ENCODE measurements around the gene EHMT2. TPM values are rescaled to one million over a fixed set of nuclear protein-coding genes. Genes with fewer than 3 reads are reported as not detected.
"Not testable (repeated sequence)": the region's sequence is repeated elsewhere in the genome, so short reads cannot be mapped to it uniquely, and the experiment has no call there.

Gene EHMT2
- polyA plus RNA-seq, 3 donors: 9.9 to 52.8 (median 16.0) TPM

GRCh38 chr6:31838968-31839367 lies 58.5 kb downstream of the EHMT2 start:
- Mint-ChIP-seq H3K4me3 (no peak overlapping the region), H3K9me3 (no peaks in the 10 kb centered on the region), H3K36me3 (peaks cover 36 to 62% of the 10 kb centered on the region in 2 donors), H3K4me1 (peaks cover 31% of the 10 kb centered on the region), H3K27ac (peak overlapping the region in 1 of 7 donors; percentile 8), H3K27me3 (ENCODE audit: low read depth in 3 of 3) (no peaks in the 10 kb centered on the region)
- Histone ChIP-seq H3K79me2 (ENCODE audit: insufficient read depth, low read length) (peaks cover 47% of the 10 kb centered on the region), H3K4me2 (replicated peaks; ENCODE audit: extremely low read depth, low read length, poor library complexity, severe bottlenecking) (no peak overlapping the region), H3K4me1 (ENCODE audit: control insufficient read depth in 1 of 2, insufficient read depth in 2 of 2, low read length in 2 of 2) (peaks cover 30 to 40% of the 10 kb centered on the region in 2 donors), H3K9ac (ENCODE audit: insufficient read depth, low read length, poor library complexity, severe bottlenecking) (no peak overlapping the region), H3K9me3 (replicated peaks in 1 of 2; ENCODE audit: control insufficient read depth in 1 of 2, insufficient read depth in 1 of 2, low read length in 2 of 2) (no peaks in the 10 kb centered on the region), H3K4me3 (replicated peaks in 1 of 3; ENCODE audit: low read depth in 2 of 3, low read length in 3 of 3) (no peak overlapping the region), H4K20me1 (ENCODE audit: insufficient read depth, low read length) (peaks cover 51% of the 10 kb centered on the region), H2AFZ (ENCODE audit: insufficient read depth, low read depth, low read length, poor library complexity, severe bottlenecking) (no peak overlapping the region), H3K36me3 (replicated peaks in 1 of 2; ENCODE audit: control insufficient read depth in 1 of 2, insufficient read depth in 2 of 2, low read length in 2 of 2) (peaks cover 38 to 47% of the 10 kb centered on the region in 2 donors), H3K27me3 (ENCODE audit: control insufficient read depth in 2 of 2, insufficient read depth in 2 of 2, low read length in 2 of 2) (no peaks in the 10 kb centered on the region), H3K27ac (ENCODE audit: low read depth in 1 of 2, low read length in 2 of 2) (no peak overlapping the region)
- TF ChIP-seq, protein P1, sequence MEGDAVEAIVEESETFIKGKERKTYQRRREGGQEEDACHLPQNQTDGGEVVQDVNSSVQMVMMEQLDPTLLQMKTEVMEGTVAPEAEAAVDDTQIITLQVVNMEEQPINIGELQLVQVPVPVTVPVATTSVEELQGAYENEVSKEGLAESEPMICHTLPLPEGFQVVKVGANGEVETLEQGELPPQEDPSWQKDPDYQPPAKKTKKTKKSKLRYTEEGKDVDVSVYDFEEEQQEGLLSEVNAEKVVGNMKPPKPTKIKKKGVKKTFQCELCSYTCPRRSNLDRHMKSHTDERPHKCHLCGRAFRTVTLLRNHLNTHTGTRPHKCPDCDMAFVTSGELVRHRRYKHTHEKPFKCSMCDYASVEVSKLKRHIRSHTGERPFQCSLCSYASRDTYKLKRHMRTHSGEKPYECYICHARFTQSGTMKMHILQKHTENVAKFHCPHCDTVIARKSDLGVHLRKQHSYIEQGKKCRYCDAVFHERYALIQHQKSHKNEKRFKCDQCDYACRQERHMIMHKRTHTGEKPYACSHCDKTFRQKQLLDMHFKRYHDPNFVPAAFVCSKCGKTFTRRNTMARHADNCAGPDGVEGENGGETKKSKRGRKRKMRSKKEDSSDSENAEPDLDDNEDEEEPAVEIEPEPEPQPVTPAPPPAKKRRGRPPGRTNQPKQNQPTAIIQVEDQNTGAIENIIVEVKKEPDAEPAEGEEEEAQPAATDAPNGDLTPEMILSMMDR (IDR thresholded peaks at IDR 0.05): no peak
- WGBS (ENCODE audit: insufficient coverage): 100% methylated on average over 2 of the region's 3 CpGs
- DNase-seq: no peak
- intact Hi-C loops (cut with micrococcal nuclease): loop anchor here (10.0 kb wide), 2 partner anchors 114 to 294 kb away; partner anchors contain the start of genes ATP6V1G2 (in 1 of the 2), DDAH2 (in 1 of the 2), DDX39B (in 1 of the 2) and LY6G6C (in 1 of the 2)

DNA sequence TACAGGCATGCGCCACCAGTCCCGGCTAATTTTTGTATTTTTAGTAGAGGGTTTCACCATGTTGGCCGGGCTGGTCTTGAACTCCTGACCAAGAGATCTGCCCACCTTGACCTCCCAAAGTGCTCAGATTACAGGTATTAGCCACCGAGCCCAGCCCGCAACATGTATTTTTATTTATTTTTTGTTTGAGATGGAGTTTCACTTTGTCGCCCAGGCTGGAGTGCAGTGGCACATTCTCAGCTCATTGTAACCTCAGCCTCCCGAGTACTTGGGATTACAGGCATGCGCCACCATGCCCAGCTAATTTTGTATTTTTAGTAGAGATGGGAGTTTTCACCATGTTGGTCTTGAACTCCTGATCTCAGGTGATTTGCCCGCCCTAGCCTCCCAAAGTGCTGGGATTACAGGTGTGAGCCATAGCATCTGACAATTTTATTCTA lies 59.4 kb downstream of the EHMT2 start:
- not testable (repeated sequence) for H2AFZ ChIP-seq (ENCODE audit: insufficient read depth, low read depth, low read length, poor library complexity, severe bottlenecking); H3K4me3 Mint-ChIP-seq; H3K27me3 ChIP-seq (ENCODE audit: control insufficient read depth in 2 of 2, insufficient read depth in 2 of 2, low read length in 2 of 2); H3K27me3 Mint-ChIP-seq (ENCODE audit: low read depth in 3 of 3); H3K4me2 ChIP-seq (replicated peaks; ENCODE audit: extremely low read depth, low read length, poor library complexity, severe bottlenecking); H3K9ac ChIP-seq (ENCODE audit: insufficient read depth, low read length, poor library complexity, severe bottlenecking); DNase-seq; H3K9me3 Mint-ChIP-seq; H3K9me3 ChIP-seq (replicated peaks in 1 of 2; ENCODE audit: control insufficient read depth in 1 of 2, insufficient read depth in 1 of 2, low read length in 2 of 2)
- Mint-ChIP-seq H3K27ac (peak overlapping the region; percentile 19 to 100 (median 68)), H3K36me3 (peaks cover 36 to 62% of the 10 kb centered on the region in 2 donors), H3K4me1 (peaks cover 33% of the 10 kb centered on the region)
- Histone ChIP-seq H3K36me3 (replicated peaks in 1 of 2; ENCODE audit: control insufficient read depth in 1 of 2, insufficient read depth in 2 of 2, low read length in 2 of 2) (peaks cover 38 to 47% of the 10 kb centered on the region in 2 donors), H3K4me3 (replicated peaks in 1 of 3; ENCODE audit: low read depth in 2 of 3, low read length in 3 of 3) (peak overlapping the region in 1 of 3 experiments; percentile 89), H3K79me2 (ENCODE audit: insufficient read depth, low read length) (peaks cover 56% of the 10 kb centered on the region), H3K4me1 (ENCODE audit: control insufficient read depth in 1 of 2, insufficient read depth in 2 of 2, low read length in 2 of 2) (peaks cover 38 to 48% of the 10 kb centered on the region in 2 donors), H3K27ac (ENCODE audit: low read depth in 1 of 2, low read length in 2 of 2) (peak overlapping the region; percentile 13 to 92), H4K20me1 (ENCODE audit: insufficient read depth, low read length) (peaks cover 51% of the 10 kb centered on the region)
- intact Hi-C loops (cut with micrococcal nuclease): loop anchor here (10.0 kb wide), 2 partner anchors 113 to 293 kb away; partner anchors contain the start of genes ATP6V1G2 (in 1 of the 2), DDAH2 (in 1 of the 2), DDX39B (in 1 of the 2) and LY6G6C (in 1 of the 2)
- 95% methylated on average over 5 of the region's 9 CpGs for WGBS (ENCODE audit: insufficient coverage)

Measured in CD14-positive monocyte (primary cell).